Middle frontal gyrus (tissue), 1 donor: ENCODE results near the gene RAC2.

Source experiments
- DNase-seq: peaks from one replicate; pipeline ENCODE4 v3.0.0-alpha.2; 2015; ENCODE audit warnings: low spot score; ENCODE audit errors: extremely low spot score

Gene RAC2

GRCh38 chr22:37177221-37177620 lies 66.8 kb downstream of the RAC2 start:
- no peak for DNase-seq

GRCh38 chr22:37176464-37177061 lies 67.5 kb downstream of the RAC2 start:
- no peak for DNase-seq

GRCh38 chr22:37175414-37176281 lies 68.4 kb downstream of the RAC2 start:
- DNase-seq: no peak
